Memory B cell (primary cell): Measurements from ENCODE around the gene COL21A1.

Experiments used
- ATAC-seq: fragments of 150-1000 bp; cut with Tn5 transposase; 2 replicates; pipeline ENCODE4 v1.10.0; 2021; ENCODE audit warnings: low read depth, mild to moderate bottlenecking, moderate library complexity
- DNase-seq, 2 donors: peaks; one replicate each; pipeline ENCODE4 v3.0.0; 2022; ENCODE audit warnings: low spot score in 2 of 2
- H3K27ac Mint-ChIP-seq: one replicate; pipeline ENCODE4 v1.8.0; 2022; ENCODE audit warnings: mild to moderate bottlenecking, moderate library complexity, mixed read lengths
- H3K27me3 Mint-ChIP-seq: one replicate; pipeline ENCODE4 v1.8.0; 2022; ENCODE audit warnings: mixed read lengths
- H3K36me3 Mint-ChIP-seq: one replicate; pipeline ENCODE4 v1.8.0; 2022; ENCODE audit warnings: mild to moderate bottlenecking, mixed read lengths
- H3K4me1 Mint-ChIP-seq: one replicate; pipeline ENCODE4 v1.8.0; 2022; ENCODE audit warnings: mixed read lengths
- H3K4me3 Mint-ChIP-seq: one replicate; pipeline ENCODE4 v1.8.0; 2022; ENCODE audit warnings: mild to moderate bottlenecking, moderate library complexity, mixed read lengths
- H3K9me3 Mint-ChIP-seq: one replicate; pipeline ENCODE4 v1.8.0; 2022; ENCODE audit warnings: mixed read lengths

COL21A1 gene

GRCh38 chr6:56246881-56247653 lies at the start of gene COL21A1:
Gene COL21A1, minus strand, starts transcription at chr6:56247580. Its CDS starts 64,962 bp downstream, at chr6:56182618.
- no peak within 1 kb of the TSS for H3K4me3 Mint-ChIP-seq
- no peaks in the 10 kb centered on the region for H3K4me1 Mint-ChIP-seq
- no peak for ATAC-seq
- no peak within 1 kb of the TSS for H3K27ac Mint-ChIP-seq
- H3K36me3 Mint-ChIP-seq: no peaks in the 10 kb centered on the region
- DNase-seq: no peak
- peaks cover 2% of the 10 kb centered on the region for H3K9me3 Mint-ChIP-seq
- H3K27me3 Mint-ChIP-seq: no peaks in the 10 kb centered on the region

GRCh38 chr6:56293781-56294180 lies 46.4 kb upstream of the COL21A1 start:
- no peak overlapping the region for H3K27ac Mint-ChIP-seq
- no peaks in the 10 kb centered on the region for H3K9me3 Mint-ChIP-seq
- H3K4me3 Mint-ChIP-seq: no peak overlapping the region
- DNase-seq (no peak), ATAC-seq (no peak)
- no peaks in the 10 kb centered on the region for H3K4me1 Mint-ChIP-seq
- H3K27me3 Mint-ChIP-seq: no peaks in the 10 kb centered on the region
- H3K36me3 Mint-ChIP-seq: no peaks in the 10 kb centered on the region

DNA sequence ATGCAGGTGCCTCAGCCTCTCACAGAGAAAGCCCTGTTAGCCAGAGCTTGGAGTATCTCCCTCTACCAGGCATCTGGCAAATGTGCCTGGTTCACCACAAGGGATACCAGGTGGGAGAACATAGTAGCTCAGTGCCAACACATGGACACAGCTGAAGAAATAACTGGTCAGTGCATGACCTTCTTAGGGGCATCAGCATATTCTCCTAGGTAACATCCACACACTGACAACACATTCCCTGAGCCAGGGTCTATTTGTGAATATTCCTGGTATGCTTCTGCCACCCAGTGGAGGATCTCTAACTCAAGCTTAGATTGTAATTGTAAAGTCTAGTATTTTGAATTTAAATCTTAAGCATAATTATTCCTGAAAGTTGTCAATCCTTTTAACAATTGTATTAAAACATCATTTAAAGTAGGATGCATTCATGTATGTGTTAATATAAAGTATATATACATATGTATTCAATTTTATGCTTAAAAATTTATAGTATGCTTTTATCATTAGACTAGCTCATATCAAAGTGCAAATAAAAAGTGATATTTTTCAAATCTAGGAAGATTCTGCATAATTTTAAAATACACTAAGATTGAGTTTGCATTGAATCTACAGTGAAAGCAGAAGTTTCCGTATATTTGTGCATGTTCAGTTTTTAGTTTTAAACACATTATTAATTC lies 45.3 kb upstream of the COL21A1 start:
- Mint-ChIP-seq H3K4me1 (no peaks in the 10 kb centered on the region), H3K27me3 (no peaks in the 10 kb centered on the region), H3K27ac (no peak overlapping the region), H3K9me3 (peaks cover under 1% of the 10 kb centered on the region), H3K4me3 (no peak overlapping the region), H3K36me3 (no peaks in the 10 kb centered on the region)
- DNase-seq: no peak
- no peak for ATAC-seq

- Mint-ChIP-seq H3K4me1 (no peaks in the 10 kb centered on the region), H3K36me3 (no peaks in the 10 kb centered on the region), H3K27ac (no peak overlapping the region), H3K4me3 (no peak overlapping the region), H3K9me3 (peaks cover 3% of the 10 kb centered on the region), H3K27me3 (no peaks in the 10 kb centered on the region)
- ATAC-seq: no peak
- DNase-seq: no peak
These were observed 44.0 kb upstream of the COL21A1 start for GRCh38 chr6:56291302-56291917.

DNA sequence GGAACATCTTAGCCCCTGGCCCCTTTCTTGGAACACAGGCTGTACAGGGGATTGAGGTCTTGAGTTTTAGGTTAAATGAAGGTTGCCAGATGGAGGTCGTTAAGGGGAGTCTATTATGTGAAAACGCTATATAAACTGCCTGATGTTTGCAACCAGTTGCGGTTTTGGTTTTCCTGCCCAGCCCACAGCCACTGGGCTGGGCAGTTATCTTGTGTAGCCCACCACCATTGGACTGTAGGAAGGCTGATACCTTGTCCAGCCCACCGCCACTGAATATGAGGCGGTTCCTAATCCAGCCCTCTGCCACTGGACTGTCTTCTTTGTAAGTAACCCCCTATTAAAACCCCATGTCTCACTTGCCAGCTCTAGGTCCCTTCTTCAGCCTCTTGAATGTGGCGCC lies 42.3 kb upstream of the COL21A1 start:
- H3K4me1 Mint-ChIP-seq: no peaks in the 10 kb centered on the region
- H3K27ac Mint-ChIP-seq: no peak overlapping the region
- no peak for ATAC-seq
- H3K4me3 Mint-ChIP-seq: no peak overlapping the region
- H3K27me3 Mint-ChIP-seq: no peaks in the 10 kb centered on the region
- H3K36me3 Mint-ChIP-seq: no peaks in the 10 kb centered on the region
- peaks cover 3% of the 10 kb centered on the region for H3K9me3 Mint-ChIP-seq
- DNase-seq: no peak

DNA sequence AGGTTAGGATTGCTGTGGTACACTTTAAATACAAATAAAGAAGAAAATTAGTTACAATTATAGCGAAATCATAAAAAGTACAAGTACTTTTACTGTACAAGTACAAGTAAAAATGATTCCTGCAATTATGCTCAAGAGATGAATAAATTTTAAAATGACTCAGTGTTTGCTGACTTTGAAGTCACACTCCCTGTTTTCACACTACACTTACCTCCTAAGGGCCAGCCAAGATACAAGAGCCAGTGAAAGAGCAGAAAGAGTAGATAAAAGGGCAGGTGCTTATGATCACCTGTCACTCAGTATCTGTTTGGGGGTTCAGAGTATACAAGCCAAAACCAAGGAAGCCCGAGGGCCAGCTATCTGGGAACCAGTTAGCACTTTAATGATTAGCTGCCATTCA lies 41.0 kb upstream of the COL21A1 start:
- Mint-ChIP-seq H3K9me3 (peaks cover 5% of the 10 kb centered on the region), H3K27ac (no peak overlapping the region), H3K4me3 (no peak overlapping the region), H3K36me3 (no peaks in the 10 kb centered on the region), H3K4me1 (no peaks in the 10 kb centered on the region), H3K27me3 (no peaks in the 10 kb centered on the region)
- ATAC-seq: no peak
- DNase-seq: no peak

GRCh38 chr6:56282391-56282790 lies 35.0 kb upstream of the COL21A1 start:
- DNase-seq (no peak), ATAC-seq (no peak)
- Mint-ChIP-seq H3K27me3 (no peaks in the 10 kb centered on the region), H3K27ac (no peak overlapping the region), H3K4me1 (no peaks in the 10 kb centered on the region), H3K4me3 (no peak overlapping the region), H3K9me3 (peaks cover 8% of the 10 kb centered on the region), H3K36me3 (no peaks in the 10 kb centered on the region)

- no peak for ATAC-seq
- no peak for DNase-seq
- Mint-ChIP-seq H3K27me3 (no peaks in the 10 kb centered on the region), H3K9me3 (peaks cover 8% of the 10 kb centered on the region), H3K36me3 (no peaks in the 10 kb centered on the region), H3K4me1 (no peaks in the 10 kb centered on the region), H3K27ac (no peak overlapping the region), H3K4me3 (no peak overlapping the region)
These were observed 32.7 kb upstream of the COL21A1 start for GRCh38 chr6:56280126-56280525.

GRCh38 chr6:56279331-56280080 lies 32.1 kb upstream of the COL21A1 start:
- no peaks in the 10 kb centered on the region for H3K4me1 Mint-ChIP-seq
- no peak overlapping the region for H3K4me3 Mint-ChIP-seq
- H3K27ac Mint-ChIP-seq: no peak overlapping the region
- DNase-seq (no peak), ATAC-seq (no peak)
- H3K27me3 Mint-ChIP-seq: no peaks in the 10 kb centered on the region
- peaks cover 7% of the 10 kb centered on the region for H3K9me3 Mint-ChIP-seq
- H3K36me3 Mint-ChIP-seq: no peaks in the 10 kb centered on the region

- Mint-ChIP-seq H3K4me3 (no peak overlapping the region), H3K36me3 (peaks cover 1% of the 10 kb centered on the region)
- no peak for DNase-seq
These were observed 30.8 kb upstream of the COL21A1 start for GRCh38 chr6:56278171-56278591.

GRCh38 chr6:56270812-56271441 lies 23.5 kb upstream of the COL21A1 start:
- Mint-ChIP-seq H3K27ac (no peak overlapping the region), H3K9me3 (peaks cover 19% of the 10 kb centered on the region), H3K4me3 (no peak overlapping the region), H3K36me3 (peaks cover 2% of the 10 kb centered on the region), H3K27me3 (no peaks in the 10 kb centered on the region), H3K4me1 (no peaks in the 10 kb centered on the region)
- ATAC-seq (no peak), DNase-seq (no peak)

More at GRCh38 chr6:56278171-56278591, 30.8 kb upstream of the COL21A1 start:
- H3K27me3 Mint-ChIP-seq: no peaks in the 10 kb centered on the region
- no peak overlapping the region for H3K27ac Mint-ChIP-seq
- no peaks in the 10 kb centered on the region for H3K4me1 Mint-ChIP-seq
- peaks cover 11% of the 10 kb centered on the region for H3K9me3 Mint-ChIP-seq
- no peak for ATAC-seq

DNA sequence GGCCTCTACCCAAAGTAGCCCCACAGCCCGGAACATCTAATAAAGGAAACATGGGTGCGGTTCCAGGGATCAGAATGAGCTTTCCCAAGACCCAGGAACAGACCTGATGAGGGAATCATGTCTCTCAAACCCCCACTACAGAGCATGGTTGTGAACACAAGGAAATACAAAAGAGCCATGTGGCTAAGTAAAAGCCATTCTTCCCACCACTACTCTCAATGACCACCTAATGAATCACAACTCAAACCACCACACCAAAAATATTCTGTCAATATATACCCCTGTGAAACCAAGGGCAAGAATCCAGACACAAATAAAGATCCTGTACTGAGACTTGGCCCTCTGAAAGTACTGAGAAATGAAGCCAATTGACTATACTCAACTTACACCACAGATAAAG lies 20.9 kb upstream of the COL21A1 start:
- H3K9me3 Mint-ChIP-seq: peaks cover 14% of the 10 kb centered on the region
- no peaks in the 10 kb centered on the region for H3K27me3 Mint-ChIP-seq
- no peak overlapping the region for H3K27ac Mint-ChIP-seq
- H3K4me3 Mint-ChIP-seq: no peak overlapping the region
- DNase-seq (no peak), ATAC-seq (no peak)
- H3K4me1 Mint-ChIP-seq: no peaks in the 10 kb centered on the region
- H3K36me3 Mint-ChIP-seq: peaks cover 2% of the 10 kb centered on the region

GRCh38 chr6:56266011-56266410 lies 18.6 kb upstream of the COL21A1 start:
- Mint-ChIP-seq H3K4me3 (no peak overlapping the region), H3K9me3 (peaks cover 10% of the 10 kb centered on the region), H3K27ac (no peak overlapping the region), H3K4me1 (no peaks in the 10 kb centered on the region), H3K36me3 (no peaks in the 10 kb centered on the region), H3K27me3 (no peaks in the 10 kb centered on the region)
- no peak for ATAC-seq
- DNase-seq: no peak
